Liver (tissue), 9 donors: ENCODE results near the gene CTNNA1. TPM values are rescaled to one million over a fixed set of nuclear protein-coding genes. Genes with fewer than 3 reads are reported as not detected.

ENCODE experiments used
- DNase-seq: peaks from one replicate; pipeline ENCODE4 v3.0.0-alpha.2; 2017; ENCODE audit warnings: low spot score
- H3K27ac ChIP-seq, 2 donors: one replicate each; pipeline ENCODE4 v1.7.0; 2013; ENCODE audit warnings: inconsistent platforms in 2 of 2, low read length in 2 of 2, control low read depth in 1 of 2, low read depth in 1 of 2, mild to moderate bottlenecking in 1 of 2
- H3K27me3 ChIP-seq, 4 donors: one replicate each; pipeline versions ENCODE4 v1.6.1 to v1.7.0; 2013; ENCODE audit warnings: low read length in 3 of 4, inconsistent platforms in 1 of 4, mild to moderate bottlenecking in 1 of 4, moderate library complexity in 1 of 4; ENCODE audit not compliant: control insufficient read depth in 4 of 4, insufficient read depth in 4 of 4
- H3K36me3 ChIP-seq, 4 donors: one replicate each; pipeline versions ENCODE4 v1.6.1 to v1.7.0; 2013; ENCODE audit warnings: low read length in 3 of 4, mild to moderate bottlenecking in 3 of 4, low read depth in 1 of 4, moderate library complexity in 1 of 4; ENCODE audit not compliant: control insufficient read depth in 4 of 4, insufficient read depth in 3 of 4
- H3K4me1 ChIP-seq, 4 donors: one replicate each; pipeline versions ENCODE4 v1.6.1 to v1.7.0; 2013; ENCODE audit warnings: low read length in 3 of 4, mild to moderate bottlenecking in 3 of 4, moderate library complexity in 1 of 4; ENCODE audit not compliant: control insufficient read depth in 4 of 4, insufficient read depth in 4 of 4
- H3K4me3 ChIP-seq, 3 donors: one replicate each; pipeline versions ENCODE4 v1.6.1 to v1.7.0; 2013; ENCODE audit warnings: low read length in 3 of 3, control low read depth in 1 of 3, low read depth in 1 of 3, mild to moderate bottlenecking in 1 of 3
- H3K9ac ChIP-seq, 2 donors: one replicate each; pipeline ENCODE4 v1.7.0; 2013; ENCODE audit warnings: low read length in 2 of 2, mild to moderate bottlenecking in 2 of 2, moderate library complexity in 2 of 2, control low read depth in 1 of 2, low read depth in 1 of 2
- H3K9me3 ChIP-seq, 4 donors: one replicate each; pipeline versions ENCODE4 v1.6.1 to v1.7.0; 2013; ENCODE audit warnings: low read length in 3 of 4; ENCODE audit not compliant: control insufficient read depth in 4 of 4
- ATF3 ChIP-seq: IDR thresholded peaks from 2 replicates; pipeline ENCODE4 v1.6.1; 2016; ENCODE audit warnings: antibody characterized with exemption
- CTCF ChIP-seq: fragments of 150-350 bp; IDR thresholded peaks from 2 replicates; pipeline ENCODE4 v1.5.1; 2017; ENCODE audit warnings: improper control_type of control experiment, low read depth, low read length; ENCODE audit not compliant: missing input control
- EGR1 ChIP-seq, 2 donors: IDR thresholded peaks; 2 replicates each; pipeline ENCODE4 v1.6.1; 2016 to 2018; ENCODE audit warnings: antibody characterized with exemption in 2 of 2, low read depth in 2 of 2
- FOXA1 ChIP-seq: IDR thresholded peaks from 2 replicates; pipeline ENCODE4 v1.6.1; 2016; ENCODE audit warnings: antibody characterized with exemption
- FOXA2 ChIP-seq: IDR thresholded peaks from 2 replicates; pipeline ENCODE4 v1.6.1; 2016; ENCODE audit warnings: antibody characterized with exemption
- GABPA ChIP-seq, 2 donors: IDR thresholded peaks in 1 of 2; conservative IDR thresholded peaks in 1 of 2; 2 replicates each; pipeline ENCODE4 v1.6.1; 2016; ENCODE audit warnings: antibody characterized with exemption in 2 of 2, mild to moderate bottlenecking in 1 of 2, moderate library complexity in 1 of 2
- HNF4A ChIP-seq, 2 donors: conservative IDR thresholded peaks; 2 replicates each; pipeline ENCODE4 v1.6.1; 2016; ENCODE audit warnings: antibody characterized with exemption in 2 of 2, mild to moderate bottlenecking in 2 of 2
- HNF4G ChIP-seq: IDR thresholded peaks from 2 replicates; pipeline ENCODE4 v1.6.1; 2016; ENCODE audit warnings: antibody characterized with exemption
- JUND ChIP-seq, 2 donors: IDR thresholded peaks; 2 replicates each; pipeline ENCODE4 v1.6.1; 2016; ENCODE audit warnings: antibody characterized with exemption in 2 of 2
- MAX ChIP-seq: IDR thresholded peaks from 2 replicates; pipeline ENCODE4 v1.6.1; 2016; ENCODE audit warnings: antibody characterized with exemption
- NR2F2 ChIP-seq: IDR thresholded peaks from 2 replicates; pipeline ENCODE4 v1.6.1; 2016; ENCODE audit warnings: antibody characterized with exemption
- RAD21 ChIP-seq, 2 donors: IDR thresholded peaks; 2 replicates each; pipeline ENCODE4 v1.6.1; 2016; ENCODE audit warnings: antibody characterized with exemption in 2 of 2, mild to moderate bottlenecking in 2 of 2
- REST ChIP-seq: IDR thresholded peaks from 2 replicates; pipeline ENCODE4 v1.6.1; 2016; ENCODE audit warnings: antibody characterized with exemption, mild to moderate bottlenecking
- RXRA ChIP-seq, 2 donors: IDR thresholded peaks; 2 replicates each; pipeline ENCODE4 v1.6.1; 2017 to 2018; ENCODE audit warnings: antibody characterized with exemption in 2 of 2, mild to moderate bottlenecking in 1 of 2
- SP1 ChIP-seq: IDR thresholded peaks from 2 replicates; pipeline ENCODE4 v1.6.1; 2018; ENCODE audit warnings: antibody characterized with exemption, mild to moderate bottlenecking
- TAF1 ChIP-seq: conservative IDR thresholded peaks from 2 replicates; pipeline ENCODE4 v1.6.1; 2016; ENCODE audit warnings: antibody characterized with exemption, mild to moderate bottlenecking
- YY1 ChIP-seq: IDR thresholded peaks from 2 replicates; pipeline ENCODE4 v1.6.1; 2016; ENCODE audit warnings: antibody characterized with exemption, mild to moderate bottlenecking
- ZBTB33 ChIP-seq: IDR thresholded peaks from 2 replicates; pipeline ENCODE4 v1.6.1; 2016; ENCODE audit warnings: antibody characterized with exemption
- WGBS: extraction: QIAGEN DNeasy Blood & Tissue Kit; methylation state at CpG from one replicate; pipeline ENCODE4 v1.1.7; 2013; 5-methylcytosine and 5-hydroxymethylcytosine counted together
- polyA plus RNA-seq, 2 donors: library from polyadenylated mRNA; stranded (reverse) in 1 of 2; unstranded in 1 of 2; fragments of 200-250 nt in 1 of 2; fragments of >200 nt in 1 of 2; fragmentation: Nextera tagmentation in 1 of 2; extraction: Ambion mirVana in 1 of 2; gene quantifications; one replicate each; pipeline versions ENCODE4 v1.2.1 to v1.2.3, GENCODE V29; 2013 to 2015
- total RNA-seq, 2 donors: library from RNA; depleted of rRNA; stranded (reverse); fragments of >200 nt; gene quantifications; one replicate each; pipeline ENCODE4 v1.2.3, GENCODE V29; 2014
- donor health status: healthy.
- donor health status: healthy.
- donor health status: healthy.
- donor health status: healthy.
- donor health status: healthy.

Gene CTNNA1
- total and polyA plus RNA-seq, 4 donors, result 39.9 to 150 (median 103) TPM

GRCh38 chr5:138934971-138935370 lies 181.7 kb downstream of the CTNNA1 start:
- TF ChIP-seq FOXA1, result no peak
- TF ChIP-seq EGR1 (IDR thresholded peaks at IDR 0.05; ENCODE audit: low read depth in 2 of 2), result no peak
- no peak for TF ChIP-seq HNF4A (conservative IDR thresholded peaks at IDR 0.05)
- TF ChIP-seq REST, result no peak
- TF ChIP-seq GABPA (IDR thresholded peaks at IDR 0.05 in 1 of 2, conservative IDR thresholded peaks at IDR 0.05 in 1 of 2), result no peak
- Histone ChIP-seq H3K27me3 (no peaks in the 10 kb centered on the region), H3K27ac (no peak overlapping the region), H3K4me1 (peaks cover 0 to 9% (median 2%) of the 10 kb centered on the region in 4 donors), H3K9ac (no peak overlapping the region), H3K4me3 (no peak overlapping the region), H3K9me3 (no peaks in the 10 kb centered on the region), H3K36me3 (peaks cover 18 to 56% (median 34%) of the 10 kb centered on the region in 4 donors)
- peak; percentile 30 for DNase-seq
- 97% methylated on average over 12 of the region's 12 CpGs for WGBS

GRCh38 chr5:138935466-138935865 lies 182.2 kb downstream of the CTNNA1 start:
- H3K27ac ChIP-seq, result no peak overlapping the region
- H3K9me3 ChIP-seq, result no peaks in the 10 kb centered on the region
- no peak overlapping the region for H3K4me3 ChIP-seq
- no peak overlapping the region for H3K9ac ChIP-seq
- H3K36me3 ChIP-seq, result peaks cover 14 to 51% (median 32%) of the 10 kb centered on the region in 4 donors
- no peak for TF ChIP-seq TAF1
- TF ChIP-seq ZBTB33, result no peak
- TF ChIP-seq YY1, result no peak
- TF ChIP-seq GABPA (IDR thresholded peaks at IDR 0.05 in 1 of 2, conservative IDR thresholded peaks at IDR 0.05 in 1 of 2), result no peak
- TF ChIP-seq EGR1 (IDR thresholded peaks at IDR 0.05; ENCODE audit: low read depth in 2 of 2), result no peak
- no peak for TF ChIP-seq HNF4G
- TF ChIP-seq HNF4A (conservative IDR thresholded peaks at IDR 0.05), result no peak
- TF ChIP-seq ATF3, result no peak
- no peak for TF ChIP-seq CTCF
- TF ChIP-seq JUND (IDR thresholded peaks at IDR 0.05), result no peak
- no peak for TF ChIP-seq MAX
- TF ChIP-seq SP1, result no peak
- TF ChIP-seq FOXA2, result no peak
- no peak for TF ChIP-seq RAD21 (IDR thresholded peaks at IDR 0.05)
- no peak for TF ChIP-seq NR2F2
- TF ChIP-seq REST, result no peak
- no peak for TF ChIP-seq RXRA (IDR thresholded peaks at IDR 0.05)
- DNase-seq, result no peak
- WGBS, result 93% methylated on average over 10 of the region's 10 CpGs
- peaks cover 0 to 9% (median 2%) of the 10 kb centered on the region in 4 donors for H3K4me1 ChIP-seq
- H3K27me3 ChIP-seq, result no peaks in the 10 kb centered on the region
